HS-27A (cell line): Measurements from ENCODE around the gene SPRN.
"Not testable (repeated sequence)": the region's sequence is repeated elsewhere in the genome, so short reads cannot be mapped to it uniquely, and the experiment has no call there.

Experiments used
- DNase-seq: peaks from one replicate; pipeline ENCODE4 v3.0.0-alpha.2; 2012; ENCODE audit warnings: low read depth, missing footprints

Gene SPRN

DNA sequence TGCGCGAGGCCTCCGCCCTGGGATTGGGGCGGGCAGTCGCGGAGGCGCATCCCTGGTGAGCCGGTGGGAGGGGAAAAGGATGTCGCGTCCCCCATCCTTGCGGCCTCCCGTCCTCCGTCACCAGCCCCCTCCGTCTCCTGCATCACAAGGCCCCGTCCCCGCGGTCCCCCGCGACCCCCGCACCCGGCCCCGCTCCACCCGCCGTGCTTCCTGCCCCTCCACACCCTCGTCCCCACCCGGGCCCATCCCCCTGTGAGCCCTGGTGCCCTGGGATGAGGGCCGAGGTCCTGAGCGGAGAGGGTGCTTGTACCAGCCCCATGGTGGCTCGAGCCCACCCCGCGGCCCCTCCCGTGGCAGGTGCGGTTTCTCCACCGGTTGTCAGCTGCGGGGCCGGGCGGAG, at the start of gene SPRN:
TSS of gene SPRN (minus strand) at position 25 of the 400 bp plus-strand sequence. CDS start 944 bp downstream, outside the sequence.
- not testable (repeated sequence) for DNase-seq

GRCh38 chr10:133474027-133474426, 49.6 kb upstream of the SPRN start:
- no peak for DNase-seq

DNA sequence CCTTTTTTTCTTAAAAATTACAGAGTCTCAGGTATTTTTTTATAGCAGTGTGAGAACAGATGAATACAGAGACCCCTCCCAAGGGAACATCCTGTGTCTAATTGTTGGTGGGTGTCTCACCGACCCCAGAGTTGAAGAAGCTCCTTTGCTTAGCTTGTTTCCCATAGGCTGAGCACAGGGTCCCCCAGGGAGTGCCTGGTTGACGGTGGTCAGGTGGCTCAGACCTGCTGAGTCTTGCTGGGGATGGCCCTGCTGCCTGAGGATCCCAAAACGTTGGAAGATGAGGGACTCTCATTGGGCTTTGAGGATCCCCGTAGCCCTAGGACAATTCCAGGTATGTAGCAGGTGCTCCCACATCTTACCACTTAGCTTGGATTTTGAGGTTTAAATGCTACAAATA, 48.8 kb upstream of the SPRN start:
- no peak for DNase-seq

GRCh38 chr10:133471300-133472109, 47.1 kb upstream of the SPRN start:
- DNase-seq = no peak

DNA sequence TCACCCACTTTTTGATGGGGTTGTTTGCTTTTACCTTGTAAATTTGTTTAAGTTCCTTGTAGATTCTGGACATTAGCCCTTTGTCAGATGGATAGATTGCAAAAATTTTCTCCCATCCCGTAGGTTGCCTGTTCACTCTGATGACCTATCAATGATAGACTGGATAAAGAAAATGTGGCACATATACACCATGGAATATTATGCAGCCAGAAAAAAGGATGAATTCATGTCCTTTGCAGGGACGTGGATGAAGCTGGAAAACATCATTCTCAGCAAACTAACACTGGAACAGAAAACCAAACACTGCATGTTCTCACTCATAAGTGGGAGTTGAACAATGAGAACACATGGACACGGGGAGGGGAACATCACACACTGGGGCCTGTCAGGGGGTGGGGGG, 44.8 kb upstream of the SPRN start:
- DNase-seq = not testable (repeated sequence)

GRCh38 chr10:133467286-133467911, 43.0 kb upstream of the SPRN start:
- no peak for DNase-seq

- DNase-seq = no peak
Measured at GRCh38 chr10:133466683-133467275, 42.4 kb upstream of the SPRN start.

GRCh38 chr10:133465950-133466474, 41.6 kb upstream of the SPRN start:
- no peak for DNase-seq

DNA sequence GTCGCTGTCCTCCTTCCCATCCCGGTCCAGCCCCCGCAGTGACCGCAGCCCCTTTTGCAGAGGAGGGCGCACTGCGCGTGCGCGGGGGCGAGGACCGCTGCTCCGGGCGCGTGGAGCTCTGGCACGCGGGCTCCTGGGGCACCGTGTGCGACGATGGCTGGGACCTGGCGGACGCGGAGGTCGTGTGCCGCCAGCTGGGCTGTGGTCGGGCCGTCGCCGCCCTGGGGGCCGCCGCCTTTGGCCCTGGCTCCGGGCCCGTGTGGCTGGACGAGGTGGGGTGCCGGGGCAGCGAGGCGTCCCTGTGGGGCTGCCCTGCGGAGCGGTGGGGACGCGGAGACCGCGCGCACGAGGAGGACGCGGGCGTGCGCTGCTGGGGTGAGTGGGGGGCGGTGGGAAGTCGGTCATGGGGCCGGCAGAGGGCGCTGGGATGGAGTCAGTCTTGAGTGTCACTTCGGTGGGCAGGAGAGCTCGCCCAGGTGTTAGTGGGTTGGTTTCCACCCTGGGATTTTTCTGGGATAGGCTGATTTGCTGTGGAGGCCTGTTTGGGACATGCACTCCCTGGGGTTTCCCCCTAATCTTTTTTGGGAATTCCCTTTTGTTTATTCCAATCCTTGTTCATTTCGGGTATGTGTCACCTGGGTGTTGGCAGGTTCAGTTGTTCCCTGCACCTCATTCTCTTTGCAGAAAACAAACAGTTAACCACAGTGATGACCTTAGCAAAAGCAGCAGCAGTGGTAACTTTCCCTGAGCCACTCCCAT, 40.9 kb upstream of the SPRN start:
- no peak for DNase-seq

GRCh38 chr10:133464582-133465031, 40.2 kb upstream of the SPRN start:
- DNase-seq = no peak

- DNase-seq = no peak
Measured at GRCh38 chr10:133462512-133463305, 38.3 kb upstream of the SPRN start.

DNA sequence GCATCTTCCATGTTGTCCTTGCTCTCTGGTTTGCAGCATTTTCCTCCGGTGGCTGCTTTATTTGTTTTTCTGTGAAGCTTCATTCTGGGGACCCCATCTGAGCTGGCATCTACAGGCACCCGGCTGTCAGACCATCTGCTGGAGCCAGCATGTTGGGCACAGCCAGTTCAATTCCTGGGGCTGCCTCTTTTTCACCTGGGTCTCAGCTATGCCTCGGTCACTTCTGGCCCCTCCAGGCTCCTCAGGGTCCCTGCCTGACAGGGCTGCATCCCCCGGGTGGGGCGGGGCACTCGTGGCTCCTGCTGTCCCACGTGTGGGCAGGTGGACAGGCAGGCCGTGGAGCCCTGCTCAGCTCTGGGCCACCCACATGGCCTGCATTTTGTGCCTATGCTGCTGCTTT, 37.4 kb upstream of the SPRN start:
- no peak for DNase-seq

GRCh38 chr10:133461027-133461426, 36.6 kb upstream of the SPRN start:
- no peak for DNase-seq

- DNase-seq = no peak
Measured at GRCh38 chr10:133460208-133460769, 35.9 kb upstream of the SPRN start.

GRCh38 chr10:133459454-133460207, 35.2 kb upstream of the SPRN start:
- no peak for DNase-seq

- no peak for DNase-seq
Measured at GRCh38 chr10:133458710-133459453, 34.5 kb upstream of the SPRN start.

DNA sequence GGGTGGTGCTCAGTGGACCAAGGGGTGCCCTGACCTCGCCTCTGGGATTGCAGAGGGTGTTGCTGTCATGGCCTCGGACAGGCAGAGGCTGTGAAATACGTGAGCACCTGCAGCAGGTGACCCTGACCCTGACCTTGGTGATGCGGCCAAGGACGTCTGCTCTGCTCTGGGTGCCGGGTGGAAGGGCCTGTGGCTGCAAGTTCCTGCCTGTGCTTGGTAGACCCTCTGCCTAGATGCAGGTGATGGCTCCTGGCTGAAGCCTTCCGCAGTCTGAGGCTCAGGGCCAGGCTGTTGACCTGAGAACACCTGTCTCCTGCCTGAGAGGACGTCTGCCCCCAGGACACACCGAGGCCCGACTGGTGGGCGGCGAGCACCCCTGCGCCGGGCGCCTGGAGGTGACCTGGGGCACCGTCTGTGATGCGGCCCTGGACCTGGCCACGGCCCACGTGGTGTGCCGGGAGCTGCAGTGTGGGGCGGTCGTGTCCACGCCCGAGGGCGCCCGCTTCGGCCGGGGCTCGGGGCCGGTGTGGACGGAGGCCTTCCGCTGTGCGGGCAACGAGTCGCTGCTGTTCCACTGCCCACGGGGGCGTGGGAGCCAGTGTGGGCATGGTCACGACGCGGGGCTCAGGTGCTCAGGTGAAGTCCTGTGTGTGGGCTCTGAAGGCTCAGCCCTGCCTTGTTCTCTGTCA, 33.7 kb upstream of the SPRN start:
- no peak for DNase-seq

GRCh38 chr10:133457100-133457841, 32.8 kb upstream of the SPRN start:
- DNase-seq = no peak
